ENCODE measurements around the gene DMD. TPM values are rescaled to one million over a fixed set of nuclear protein-coding genes. Genes with fewer than 3 reads are reported as not detected.

Gene DMD
- total and polyA plus RNA-seq, 2 of the 8 experiments (the other 6 are each of a cell fraction or from before 2014, with no cell fraction given) = 4.8 to 7.4 TPM

DNA sequence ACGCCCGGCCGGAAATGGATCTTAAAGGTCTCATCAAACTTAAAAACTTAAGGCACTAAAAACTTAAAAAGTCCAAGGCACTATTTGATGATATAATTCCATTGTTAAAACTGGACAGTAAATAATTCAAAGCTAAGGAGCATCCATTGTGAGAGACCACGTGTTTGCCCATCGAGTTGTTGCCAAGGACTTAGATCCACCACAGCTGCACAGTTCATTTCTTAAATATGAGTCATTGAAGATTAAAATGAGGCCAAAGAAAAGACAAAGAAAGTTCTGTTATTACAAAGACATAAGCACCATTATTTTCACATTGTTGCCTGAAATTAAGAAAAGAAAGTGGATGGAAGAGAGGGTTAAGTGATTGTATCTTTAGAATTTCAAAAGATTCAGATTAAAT lies 1728.0 kb downstream of the DMD start:
- H3K4me2 ChIP-seq (ENCODE audit: insufficient read depth in 1 of 2, low read depth in 2 of 2, low read length in 2 of 2) = no peak overlapping the region
- POLR2A ChIA-PET (ENCODE audit: partially characterized antibody) = no interaction called here
- TF ChIP-seq SAP30 (IDR thresholded peaks at IDR 0.05; ENCODE audit: insufficient read depth, insufficient replicate concordance, low read length) = no peak

More for the DNA sequence above, 1728.0 kb downstream of the DMD start:
- H2AFZ ChIP-seq (ENCODE audit: low read length) = no peak overlapping the region
- WGBS, 2 experiments (ENCODE audit: extremely low coverage in 1 of 2, insufficient coverage in 1 of 2, insufficient read length in 1 of 2, insufficient replicate concordance in 2 of 2, low coverage in 1 of 2, low lambda C conversion rate in 2 of 2, missing lambda C conversion rate in 1 of 2) = 100% methylated on average over 2 of the region's 5 CpGs; no CpG with 5 or more reads in 1 of the 2 experiments
- no peaks in the 10 kb centered on the region for H4K20me1 ChIP-seq (replicated peaks in 1 of 2; ENCODE audit: control insufficient read depth in 1 of 2, insufficient read depth in 2 of 2, low read length in 2 of 2)
- H2BK20ac ChIP-seq (ENCODE audit: low read length) = no peak overlapping the region
- H2BK5ac ChIP-seq (ENCODE audit: low read depth, low read length) = no peak overlapping the region
- no peaks in the 10 kb centered on the region for H3K79me2 ChIP-seq (ENCODE audit: control insufficient read depth in 1 of 2, insufficient read depth in 2 of 2, low read length in 2 of 2)
- no peaks in the 10 kb centered on the region for H3K27me3 ChIP-seq (replicated peaks in 1 of 4; ENCODE audit: control insufficient read depth in 3 of 4, extremely low read depth in 1 of 4, insufficient read depth in 3 of 4, low read length in 3 of 4)
- no peak overlapping the region for H2BK15ac ChIP-seq (ENCODE audit: low read length)
- no peak overlapping the region for H3K9ac ChIP-seq (replicated peaks in 1 of 4; ENCODE audit: extremely low read depth in 1 of 4, low read depth in 3 of 4, low read length in 3 of 4)
- H3K4ac ChIP-seq (replicated peaks; ENCODE audit: insufficient read length, low read depth, low read length) = no peak overlapping the region
- CTCF ChIA-PET (ENCODE audit: partially characterized antibody) = no interaction called here
- H4K91ac ChIP-seq (replicated peaks; ENCODE audit: insufficient read length, low read length) = no peak overlapping the region
- H2BK12ac ChIP-seq (ENCODE audit: low read depth, low read length) = no peak overlapping the region
- no peak overlapping the region for H4K5ac ChIP-seq (ENCODE audit: insufficient read length, low read depth, low read length)
- no peak overlapping the region for H3K23ac ChIP-seq (ENCODE audit: insufficient read length)
- H3K23me2 ChIP-seq (ENCODE audit: low read depth, low read length) = no peaks in the 10 kb centered on the region
- no peak overlapping the region for H3K56ac ChIP-seq (replicated peaks; ENCODE audit: insufficient read length, low read depth, low read length)
- H3K14ac ChIP-seq (ENCODE audit: insufficient read length) = no peak overlapping the region
- H3K79me1 ChIP-seq (ENCODE audit: low read depth, low read length) = no peaks in the 10 kb centered on the region
- H2AK5ac ChIP-seq (ENCODE audit: low read depth, low read length) = no peak overlapping the region
- H3K18ac ChIP-seq (ENCODE audit: extremely low read depth, low read length) = no peak overlapping the region
- H3K36me3 ChIP-seq (ENCODE audit: control insufficient read depth in 2 of 4, insufficient read depth in 4 of 4, low read length in 3 of 4) = no peaks in the 10 kb centered on the region
- DNase-seq (ENCODE audit: low read depth in 1 of 2, low spot score in 2 of 2) (no peak), FAIRE-seq (no peak)
- H4K8ac ChIP-seq (ENCODE audit: extremely low read depth, insufficient read depth, low read length) = no peak overlapping the region
- H3K4me1 ChIP-seq (replicated peaks in 1 of 4; ENCODE audit: control insufficient read depth in 3 of 4, insufficient read depth in 4 of 4, low read length in 3 of 4) = no peaks in the 10 kb centered on the region
- H3K4me3 ChIP-seq (ENCODE audit: extremely low read depth in 1 of 4, insufficient read depth in 2 of 4, low read depth in 3 of 4, low read length in 4 of 4) = no peak overlapping the region
- no peaks in the 10 kb centered on the region for H3K9me3 ChIP-seq (ENCODE audit: insufficient read depth in 2 of 2, low read depth in 1 of 2, low read length in 1 of 2)
- H2BK120ac ChIP-seq (replicated peaks; ENCODE audit: low read depth, low read length) = no peak overlapping the region
- H3K27ac ChIP-seq (ENCODE audit: low read depth, low read length) = no peak overlapping the region

Measured in H1 (cell line).